HG03439 (cell line): Measurements from ENCODE around the gene TMEM156.

ENCODE experiments used
- ATAC-seq: cut with Tn5 transposase; IDR thresholded peaks from one replicate; pipeline ENCODE4 v1.9.1; 2021; ENCODE audit warnings: mild to moderate bottlenecking, moderate library complexity; ENCODE audit not compliant: unreplicated experiment

Gene TMEM156, protein sequence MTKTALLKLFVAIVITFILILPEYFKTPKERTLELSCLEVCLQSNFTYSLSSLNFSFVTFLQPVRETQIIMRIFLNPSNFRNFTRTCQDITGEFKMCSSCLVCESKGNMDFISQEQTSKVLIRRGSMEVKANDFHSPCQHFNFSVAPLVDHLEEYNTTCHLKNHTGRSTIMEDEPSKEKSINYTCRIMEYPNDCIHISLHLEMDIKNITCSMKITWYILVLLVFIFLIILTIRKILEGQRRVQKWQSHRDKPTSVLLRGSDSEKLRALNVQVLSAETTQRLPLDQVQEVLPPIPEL

DNA sequence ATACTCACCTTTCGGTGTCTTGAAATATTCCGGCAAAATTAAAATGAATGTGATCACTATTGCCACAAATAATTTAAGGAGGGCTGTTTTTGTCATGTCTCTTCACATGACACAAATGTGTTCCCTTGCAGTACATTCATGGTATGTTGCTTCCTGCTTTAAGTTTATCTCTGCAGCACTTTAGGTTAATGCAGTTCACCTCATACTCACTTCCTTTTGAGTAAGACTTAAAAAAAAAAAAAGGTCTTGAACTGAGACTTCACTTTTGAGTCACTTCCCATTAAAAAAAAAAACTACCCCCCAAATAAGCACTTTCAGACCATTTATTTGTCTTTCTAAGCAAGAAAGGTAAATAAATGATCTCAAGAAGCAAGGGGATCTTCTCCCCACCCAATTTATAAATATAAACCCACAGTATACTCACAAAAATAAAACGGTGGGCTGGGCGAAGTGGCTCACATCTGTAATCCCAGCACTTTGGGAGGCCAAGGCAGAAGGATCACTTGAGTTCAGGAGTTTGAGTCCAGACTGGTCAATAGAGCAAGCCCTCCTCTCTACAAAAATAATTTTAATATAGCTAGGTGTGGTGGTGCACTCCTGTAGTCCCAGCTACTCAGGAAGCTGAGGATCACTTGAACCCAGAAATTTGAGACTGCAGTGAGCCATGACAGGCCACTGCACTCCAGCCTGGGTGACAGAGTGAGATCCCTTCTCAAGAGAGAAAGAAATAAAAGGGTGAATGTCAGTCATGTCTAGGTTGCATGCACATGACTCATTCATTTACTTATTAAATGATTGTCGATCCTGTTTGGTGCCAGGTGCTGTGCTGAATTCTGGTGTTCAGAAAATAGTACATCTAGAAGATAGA is at the start of gene TMEM156:
Gene TMEM156, minus strand, starts transcription at position 192 of the 868 bp plus-strand sequence. Its CDS starts 96 bp downstream, at position 96.
- ATAC-seq: peak; percentile 60

DNA sequence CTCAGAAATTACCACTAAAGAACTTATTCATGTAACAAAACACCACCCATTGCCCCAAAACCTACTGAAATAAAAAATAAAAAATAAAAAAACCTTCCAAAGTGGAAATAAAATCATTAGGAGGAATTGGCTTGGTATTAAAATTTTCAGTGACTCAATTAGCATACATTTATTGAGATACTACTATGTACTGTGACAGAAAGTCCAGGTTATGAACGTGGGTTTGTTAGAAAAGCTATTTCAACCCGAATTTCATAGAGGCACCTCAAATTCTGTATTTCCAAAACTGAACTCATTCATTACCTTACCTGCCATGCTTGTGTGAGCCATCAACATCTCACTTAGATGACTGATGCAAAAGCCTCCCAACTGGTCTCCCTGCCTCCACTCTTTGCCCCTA is 46.6 kb upstream of the TMEM156 start:
- ATAC-seq: no peak

DNA sequence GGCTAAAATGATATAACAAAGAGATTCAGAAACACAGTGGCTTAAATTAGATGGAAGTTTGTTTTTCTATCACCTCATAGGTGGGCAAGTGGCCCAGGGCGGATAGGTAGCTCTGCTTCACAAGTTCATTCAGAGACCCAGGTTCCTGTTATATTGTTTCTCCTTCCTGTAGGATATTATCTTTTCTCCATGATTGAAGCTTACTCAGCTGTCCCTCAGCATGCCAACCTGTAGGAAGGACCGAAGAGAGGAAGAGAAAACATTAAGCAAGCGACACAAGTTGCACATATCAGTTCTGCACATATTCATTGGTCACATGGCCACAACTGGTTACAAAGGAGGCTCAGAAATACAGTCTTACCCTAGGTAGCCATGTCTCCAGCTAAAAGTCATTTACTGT is 36.7 kb upstream of the TMEM156 start:
- no peak for ATAC-seq

DNA sequence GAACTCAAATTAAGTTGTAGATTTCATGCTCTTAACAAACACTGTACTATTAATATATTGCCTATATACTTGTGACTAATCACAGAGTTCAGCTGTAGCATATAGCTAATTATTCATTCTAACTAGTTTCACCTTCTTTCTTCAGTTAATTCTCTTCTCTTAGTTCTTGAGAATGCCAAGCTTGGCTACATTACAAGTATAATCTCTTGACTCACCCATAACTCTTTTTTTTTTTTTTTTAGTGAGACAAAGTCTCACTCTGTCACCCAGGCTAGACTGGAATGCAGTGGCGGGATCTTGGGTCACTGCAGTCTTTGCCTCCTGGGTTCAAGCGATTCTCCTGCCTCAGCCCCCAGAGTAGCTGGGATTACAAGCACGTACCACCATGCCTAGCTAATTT is 35.2 kb upstream of the TMEM156 start:
- no peak for ATAC-seq

DNA sequence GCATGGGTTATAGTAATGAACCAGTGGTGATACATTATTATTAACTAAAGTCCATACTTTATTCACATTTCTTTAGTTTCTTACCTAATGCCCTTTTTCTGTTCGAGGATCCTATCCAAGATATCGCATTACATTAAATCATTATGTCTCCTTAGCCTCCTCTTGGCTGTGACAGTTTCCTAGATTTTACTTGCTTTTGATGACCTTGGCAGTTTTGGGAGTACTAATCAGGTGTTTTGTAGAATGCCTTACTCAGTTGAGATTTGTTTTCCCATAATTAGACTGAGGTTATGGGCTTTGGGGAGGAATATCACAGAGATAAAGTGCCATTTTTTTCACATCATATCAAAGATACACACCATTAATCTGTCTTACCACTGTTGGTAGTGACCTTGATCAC is 34.8 kb upstream of the TMEM156 start:
- no peak for ATAC-seq

DNA sequence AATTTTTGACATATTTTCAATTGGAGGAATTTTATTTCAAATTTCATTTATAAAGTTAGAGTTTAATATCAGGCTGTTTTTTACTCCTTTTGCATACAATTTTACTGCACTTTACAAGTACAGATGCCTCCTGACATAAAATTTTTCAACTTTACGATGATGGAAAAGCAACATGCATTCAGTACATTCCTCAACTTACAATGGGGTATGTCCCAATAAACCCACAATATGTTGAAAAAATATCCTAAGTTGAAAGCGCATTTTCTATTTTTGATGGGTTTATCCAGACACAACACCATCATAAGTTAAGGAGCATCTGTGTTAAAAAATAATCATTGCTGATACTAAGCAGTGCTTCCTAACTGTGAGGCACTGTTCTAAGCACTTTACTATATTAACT is 34.2 kb upstream of the TMEM156 start:
- no peak for ATAC-seq

DNA sequence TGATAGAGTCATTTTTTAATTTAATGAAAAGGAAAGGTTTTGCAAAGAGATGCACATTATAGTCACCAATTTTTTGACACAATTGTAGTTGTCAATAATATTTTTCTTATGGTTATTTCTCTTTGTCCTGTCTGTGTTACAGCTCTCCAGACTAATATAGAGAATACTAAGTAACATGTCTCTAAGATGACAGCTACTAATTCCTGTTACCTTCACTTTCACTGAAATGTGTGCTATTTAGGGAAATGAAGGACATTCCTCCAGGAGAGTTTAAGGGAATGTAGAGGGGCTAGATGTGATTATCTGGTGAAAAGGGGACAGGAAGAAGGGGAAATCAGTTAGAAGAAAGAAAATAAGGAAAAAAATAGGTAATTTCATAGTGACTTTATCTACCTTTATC is 31.2 kb upstream of the TMEM156 start:
- ATAC-seq: no peak

DNA sequence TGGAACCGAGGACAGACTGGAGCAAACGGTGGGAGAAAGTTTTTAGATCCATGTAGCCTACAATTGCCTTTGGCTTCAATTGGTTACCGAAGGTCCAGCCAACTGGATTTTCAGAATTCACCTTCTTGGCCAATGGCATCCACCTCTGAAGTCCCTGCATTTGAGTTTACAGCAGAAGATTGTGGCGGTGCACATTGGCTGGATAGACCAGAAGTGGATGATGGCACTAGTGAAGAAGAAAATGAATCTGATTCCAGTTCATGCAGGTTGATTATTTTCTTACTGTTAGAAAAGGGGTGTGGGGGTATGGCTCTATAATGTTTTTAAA is 30.5 kb upstream of the TMEM156 start:
- ATAC-seq: no peak

DNA sequence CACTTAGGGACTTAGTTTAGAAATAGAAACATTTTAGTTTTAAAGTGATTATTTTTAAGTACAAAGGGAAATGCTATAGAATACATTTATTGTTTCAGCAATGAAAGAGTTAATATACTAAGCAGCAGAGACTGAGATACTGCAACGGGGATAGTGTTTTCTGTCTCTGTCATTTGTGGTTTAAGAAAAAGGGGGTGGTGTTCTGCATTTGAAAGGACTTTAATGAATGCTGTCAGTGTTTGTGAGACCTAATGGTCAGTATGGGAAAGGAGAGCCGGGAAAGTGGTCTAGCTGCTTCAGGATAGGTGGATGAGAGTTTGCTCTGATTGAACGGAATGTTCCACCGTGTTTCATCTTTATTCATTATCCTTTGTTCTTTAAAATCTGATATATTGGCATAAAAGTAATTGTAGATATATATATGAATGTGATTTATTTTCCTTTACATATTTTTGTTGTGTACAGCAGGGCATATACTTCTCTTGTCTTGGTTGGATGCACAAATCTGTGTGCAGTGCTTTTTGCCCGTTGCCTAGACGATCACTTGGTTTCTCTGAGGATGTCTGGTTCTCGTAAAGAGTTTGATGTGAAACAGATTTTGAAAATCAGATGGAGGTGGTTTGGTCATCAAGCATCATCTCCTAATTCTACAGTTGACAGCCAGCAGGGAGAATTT is 30.0 kb upstream of the TMEM156 start, which contains the start of gene KLHL5:
Gene KLHL5, plus strand, starts transcription at position 139 of the 676 bp plus-strand sequence. Its CDS starts 421 bp downstream, at position 560.
- ATAC-seq: no peak

DNA sequence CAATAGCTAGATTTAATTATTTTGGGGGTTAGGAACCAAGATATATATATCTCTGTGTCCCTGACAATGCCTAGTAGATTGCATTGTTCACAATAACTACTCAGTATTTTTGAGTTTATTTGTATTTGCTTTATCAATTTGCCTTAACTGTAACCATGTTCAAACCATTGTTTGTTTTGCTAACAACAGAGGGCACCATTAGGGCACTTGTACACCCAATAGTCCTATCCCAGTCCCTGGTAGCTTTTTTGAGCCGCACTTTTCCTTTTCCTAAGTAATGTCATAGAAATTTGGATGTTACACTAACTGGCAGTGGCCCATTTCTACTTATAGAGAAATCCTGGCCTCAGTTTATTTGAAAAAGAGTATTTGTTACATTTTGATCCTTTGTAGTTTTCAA is 29.2 kb upstream of the TMEM156 start:
- ATAC-seq: no peak

DNA sequence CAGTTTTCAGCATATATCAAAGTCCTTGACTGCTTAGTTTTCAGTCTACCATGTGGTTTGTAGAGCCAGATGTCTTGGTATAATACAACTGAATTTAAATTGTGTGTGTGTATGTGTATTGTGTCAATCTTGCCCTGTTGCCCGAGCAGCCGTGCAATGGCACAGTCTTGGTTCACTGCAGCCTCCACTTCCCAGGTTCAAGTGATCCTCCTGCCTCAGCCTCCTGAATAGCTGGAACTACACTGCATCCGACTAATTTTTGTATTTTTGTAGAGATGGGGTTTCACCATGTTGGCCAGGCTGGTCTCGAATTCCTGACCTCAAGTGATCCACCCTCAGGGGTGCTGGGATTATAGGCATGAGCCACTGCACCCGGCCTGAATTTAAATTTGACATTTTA is 23.8 kb upstream of the TMEM156 start:
- no peak for ATAC-seq

DNA sequence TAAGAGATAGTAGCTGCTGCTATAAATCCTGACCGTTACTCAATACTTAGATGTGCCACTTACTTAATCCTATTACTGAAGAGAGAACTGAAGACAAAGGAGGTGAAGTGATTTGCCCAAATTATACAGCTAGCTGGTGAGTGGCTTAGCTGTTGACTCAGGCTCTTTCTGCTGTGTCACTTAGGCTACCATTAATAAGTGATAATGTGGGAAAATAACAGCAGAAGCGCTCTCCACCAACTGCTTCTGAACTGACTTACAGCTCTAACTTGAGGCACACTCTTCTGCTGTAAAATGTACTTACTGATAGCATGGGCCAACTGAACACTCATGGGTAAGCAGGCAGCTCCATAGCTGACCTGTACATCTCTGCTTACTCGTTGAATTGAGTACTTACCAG is 22.3 kb upstream of the TMEM156 start:
- no peak for ATAC-seq

DNA sequence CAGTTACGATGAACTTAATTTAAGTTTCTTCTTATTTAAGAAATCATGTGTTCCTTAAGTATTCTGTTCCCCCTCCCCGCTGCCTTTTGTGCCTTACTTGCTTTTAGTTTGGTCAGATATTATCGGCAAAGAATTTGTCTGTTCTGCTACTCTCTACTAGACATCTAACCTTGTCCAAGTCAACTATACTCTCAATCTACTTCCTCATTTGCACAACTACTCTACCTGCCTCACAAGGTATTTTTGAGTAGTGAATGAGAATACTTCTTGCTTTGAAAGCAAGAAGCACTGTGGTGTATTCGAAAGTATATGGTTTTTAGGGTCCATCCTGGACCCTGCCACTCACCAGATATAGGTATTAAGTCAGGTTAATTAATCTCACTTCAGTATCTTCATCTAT is 21.8 kb upstream of the TMEM156 start:
- ATAC-seq: no peak

DNA sequence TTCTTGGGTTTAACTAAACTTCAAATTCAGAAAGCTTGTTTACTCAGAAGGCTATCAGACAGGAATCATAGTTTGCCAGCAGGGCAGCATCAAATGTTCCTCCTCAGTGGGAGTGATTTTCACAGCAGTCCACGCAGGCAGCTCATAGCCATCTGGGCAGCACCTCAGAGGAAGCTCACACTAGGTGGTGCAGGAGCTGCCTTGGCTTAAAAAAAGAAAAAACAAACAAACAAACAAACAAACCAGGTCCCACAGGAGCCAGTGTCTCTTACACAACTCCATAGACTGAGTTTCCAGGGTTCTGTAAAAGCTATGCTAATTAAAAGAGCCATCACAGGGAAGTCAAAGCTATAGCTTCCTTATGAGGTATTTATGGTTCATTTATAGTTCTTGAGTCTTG is 19.3 kb upstream of the TMEM156 start:
- no peak for ATAC-seq

DNA sequence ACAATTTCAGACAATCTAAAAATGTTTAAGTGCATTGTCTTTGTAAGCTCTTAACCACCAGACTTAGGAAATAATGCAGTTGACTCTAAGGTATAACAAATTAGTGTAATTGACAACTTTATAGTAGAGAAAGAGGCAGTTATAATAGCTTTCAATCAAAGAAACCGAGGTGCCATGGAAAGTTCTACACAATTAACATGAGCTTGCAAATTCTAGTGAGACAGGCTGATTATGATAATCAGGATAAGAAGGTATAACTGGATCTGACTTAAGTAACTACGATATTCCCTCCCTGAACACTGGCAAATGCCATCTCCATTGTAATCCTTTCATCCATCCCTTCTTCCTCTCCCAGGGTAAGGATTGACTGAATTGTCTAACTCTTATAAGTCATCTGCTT is 18.4 kb upstream of the TMEM156 start:
- no peak for ATAC-seq

DNA sequence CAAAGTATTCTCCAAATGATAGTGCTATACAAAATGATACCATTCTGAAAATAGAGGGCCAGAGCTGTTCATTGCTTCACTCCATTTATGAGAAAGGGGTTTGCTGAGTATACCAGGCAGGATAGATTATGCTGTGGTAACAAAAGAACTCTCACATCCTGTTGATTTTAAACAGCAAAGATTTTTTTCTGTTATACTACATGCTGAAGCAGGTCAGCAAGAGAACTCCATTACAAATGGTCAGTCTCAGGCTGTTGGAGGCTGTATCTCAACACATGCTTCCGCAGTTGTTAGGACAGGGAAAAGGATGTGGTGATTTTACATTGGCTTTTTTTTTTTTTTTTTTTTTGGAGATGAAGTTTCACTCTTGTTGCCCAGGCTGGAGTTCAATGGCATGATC is 16.1 kb upstream of the TMEM156 start:
- no peak for ATAC-seq

DNA sequence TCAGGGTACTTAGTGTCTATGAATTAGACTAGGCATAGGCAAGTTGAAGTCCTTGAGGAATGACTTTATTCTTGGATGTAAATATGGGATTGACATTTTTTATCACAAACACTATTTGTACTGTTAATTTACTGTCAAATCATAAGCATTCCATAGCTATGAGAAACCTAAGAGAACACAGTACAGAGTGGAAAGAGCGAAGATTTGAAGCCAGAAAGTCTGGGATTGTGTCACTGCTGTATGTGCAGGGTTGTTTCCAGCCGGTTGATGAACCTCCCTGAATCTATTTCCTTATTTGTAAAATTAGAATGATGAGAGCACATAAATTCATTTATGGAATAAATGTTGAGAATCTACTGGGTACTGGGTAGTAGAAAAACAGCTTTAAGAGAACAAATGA is 15.5 kb upstream of the TMEM156 start:
- no peak for ATAC-seq

DNA sequence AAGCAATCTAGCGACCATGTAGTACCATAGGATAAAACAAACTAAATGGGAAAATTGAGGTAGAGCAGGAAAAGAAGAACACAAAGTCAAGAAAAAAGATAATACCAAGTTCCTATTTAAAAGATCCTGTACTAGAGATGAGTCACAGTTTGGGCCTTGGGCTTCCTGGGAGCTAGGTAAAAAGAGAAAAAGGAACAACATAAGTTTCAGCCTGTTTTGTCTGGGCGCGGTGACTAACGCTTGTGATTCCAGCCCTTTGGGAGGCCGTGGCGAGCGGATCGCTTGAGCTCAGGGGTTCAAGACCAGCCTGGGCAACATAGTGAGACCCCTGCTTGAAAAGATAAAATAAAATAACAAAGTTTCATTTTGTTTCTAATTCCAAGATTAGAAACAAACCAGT is 14.0 kb upstream of the TMEM156 start:
- ATAC-seq: no peak

DNA sequence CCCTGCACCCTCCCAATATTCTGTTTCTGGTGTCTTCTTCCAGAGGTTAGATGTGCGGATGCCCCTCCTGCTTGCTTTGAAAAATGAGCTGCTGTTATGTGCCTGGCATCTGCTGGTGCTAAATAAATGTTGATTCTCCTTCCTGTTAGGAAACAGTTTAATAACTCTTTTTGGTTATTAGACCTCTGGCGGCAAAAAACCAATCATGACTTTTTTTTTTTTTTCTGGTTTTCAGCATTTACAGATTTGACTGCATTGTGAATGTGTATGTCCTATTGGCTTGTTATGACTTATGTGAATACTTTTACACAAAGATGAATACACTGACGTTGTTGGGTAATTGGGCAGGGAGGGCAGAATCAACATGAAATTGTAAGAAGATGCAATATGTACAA is 13.6 kb upstream of the TMEM156 start:
- ATAC-seq: no peak

DNA sequence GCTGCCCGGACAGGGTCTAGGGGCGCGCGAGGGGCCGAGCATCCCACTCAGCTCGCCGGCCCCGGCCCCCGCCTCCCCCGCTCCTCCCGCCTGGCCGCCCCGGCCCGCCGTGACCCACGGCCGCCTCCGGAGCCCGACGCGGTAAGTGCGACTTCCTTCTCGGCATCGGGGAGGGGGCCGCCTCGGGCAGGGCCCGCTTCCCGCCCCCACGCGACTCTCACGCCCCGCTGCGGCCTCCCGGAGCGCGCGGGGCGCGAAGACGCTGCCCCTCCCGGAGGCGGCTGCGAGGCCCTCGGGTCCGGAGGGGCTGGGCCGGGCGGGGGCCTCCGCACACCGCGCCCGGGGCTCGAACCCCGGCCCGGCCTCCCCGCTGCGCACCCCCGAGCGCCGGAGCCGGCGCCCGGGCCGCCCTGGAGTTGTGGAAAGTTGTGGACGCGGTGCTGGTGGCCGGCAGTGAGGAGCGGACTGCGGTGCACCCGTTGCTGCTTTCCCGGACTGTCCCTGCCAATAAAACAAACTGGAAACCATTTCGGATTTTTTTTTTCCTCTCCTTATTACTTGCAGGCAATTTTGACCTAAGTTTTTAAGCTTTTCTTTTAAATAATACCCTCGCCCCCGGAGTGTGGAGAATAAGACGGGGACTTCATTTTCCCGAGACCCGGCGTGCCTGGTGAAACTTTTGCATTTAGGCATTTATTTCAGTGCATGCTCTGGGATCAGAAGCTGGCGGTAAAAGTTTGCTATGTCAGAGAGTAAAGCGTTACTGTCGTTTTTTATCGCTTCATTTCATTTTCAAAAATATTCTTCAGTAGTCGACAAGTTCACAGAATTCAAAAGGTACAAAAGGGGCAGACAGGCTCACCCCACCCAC is 13.0 kb upstream of the TMEM156 start:
- peak; percentile 41 for ATAC-seq
